Ovary (tissue), 3 donors: Measurements from ENCODE around the gene CHD2.

Source experiments
- CTCF ChIP-seq, 3 donors: fragments of 450-650 bp in 2 of 3; fragments of 200-600 bp in 1 of 3; IDR thresholded peaks; one replicate each; pipeline versions ENCODE4 v1.5.1 to v1.8.0; 2016 to 2022; ENCODE audit warnings: antibody characterized with exemption in 3 of 3, mild to moderate bottlenecking in 1 of 3
- EP300 ChIP-seq: sonication (generic); formaldehyde crosslinking; IDR thresholded peaks from one replicate; pipeline ENCODE4 v1.6.1; 2017; ENCODE audit warnings: antibody characterized with exemption
- donor health status: DM: no; HTN: no; CAD: no.

DNA sequence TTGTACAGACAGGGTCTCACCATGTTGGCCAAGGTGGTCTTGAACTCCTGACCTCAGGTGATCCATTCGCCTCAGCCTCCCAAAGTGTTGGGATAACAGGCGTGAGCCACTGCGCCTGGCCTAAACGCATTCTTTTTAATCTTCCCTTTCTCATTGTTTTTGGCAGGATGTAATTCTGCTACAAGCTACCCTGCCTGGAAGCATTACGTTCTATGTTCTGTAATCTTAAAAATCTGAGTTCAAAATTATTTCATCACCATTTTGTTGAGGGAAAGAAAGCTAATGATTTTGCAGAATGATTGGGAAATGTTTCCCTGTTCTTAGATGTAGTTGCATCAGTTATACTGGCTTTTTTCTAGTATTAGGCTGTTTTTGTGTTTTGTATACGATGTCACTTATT lies 117.4 kb downstream of the CHD2 start:
- TF ChIP-seq CTCF (IDR thresholded peaks at IDR 0.05) (no peak), EP300 (no peak)
